B cell (primary cell): Measurements from ENCODE around the gene VPREB1.

ENCODE experiments used
- CTCF ChIP-seq: fragments of 200-600 bp; IDR thresholded peaks from one replicate; pipeline ENCODE4 v1.8.0; 2022; ENCODE audit warnings: antibody characterized with exemption, mild to moderate bottlenecking
- EZH2 ChIP-seq: IDR thresholded peaks from 2 replicates; pipeline ENCODE4 v1.6.1; 2012; ENCODE audit warnings: borderline replicate concordance, low read depth, mild to moderate bottlenecking, moderate library complexity, low read length; ENCODE audit not compliant: insufficient read depth, poor library complexity, severe bottlenecking

GRCh38 chr22:22208652-22209051 is 35.9 kb upstream of the VPREB1 start:
- no peak for TF ChIP-seq CTCF
- no peak for TF ChIP-seq EZH2
